K562 (cell line): ENCODE measurements around the gene CTRB2. TPM values are rescaled to one million over a fixed set of nuclear protein-coding genes. Genes with fewer than 3 reads are reported as not detected.
A peak's percentile ranks its signal among the peaks of the same experiment; 100 is the strongest.

Experiments
- ATAC-seq: fragments of 200-7000 bp; cut with Tn5 transposase; 3 replicates; pipeline ENCODE4 v1.9.1; 2020; ENCODE audit warnings: moderate library complexity
- Bru-seq: library from RNA; stranded (reverse); fragments of 400-500 nt; gene quantifications from one replicate; lab custom pipeline; 2021; lab: Mats Ljungman, UMichigan
- BruChase-seq, 2 experiments: library from RNA; stranded (reverse); fragments of 400-500 nt; gene quantifications; one replicate each; lab custom pipeline; 2021; lab: Mats Ljungman, UMichigan
- BruUV-seq: library from RNA; stranded (reverse); fragments of 400-500 nt; replicated peaks from 2 replicates; lab custom pipeline; 2021; lab: Mats Ljungman, UMichigan
- CTCF ChIA-PET: fragments of 300-600 bp; formaldehyde crosslinking; extraction: SDS; loops from one replicate; lab custom pipeline; 2021; ENCODE audit warnings: low intra/inter-chr PET ratio; lab: Yijun Ruan, JAX
- POLR2A ChIA-PET: fragments of 300-600, 350-650 bp; sonication (Branson Sonifier 250); formaldehyde crosslinking; extraction: SDS; loops from one replicate; lab custom pipeline; 2021; ENCODE audit warnings: antibody characterized with exemption, inconsistent platforms; lab: Yijun Ruan, JAX
- DNase-seq, 4 experiments: peaks; one replicate each; pipeline versions ENCODE4 v3.0.0 to v3.0.0-alpha.2; 2011 to 2018; ENCODE audit warnings: low spot score in 3 of 4, mixed read lengths in 3 of 4; ENCODE audit errors: extremely low read depth in 1 of 4
- FAIRE-seq: peaks from 2 replicates; lab custom pipeline; 2011; peaks lifted over from hg19 to GRCh38; lab: Jason Lieb, UNC
- H2AFZ ChIP-seq: 2 replicates; pipeline ENCODE4 v1.6.0; 2011; ENCODE audit warnings: low read depth, low read length, control low read depth, inconsistent platforms
- H3K27ac ChIP-seq: fragments of 200-600 bp; 3 replicates; pipeline ENCODE4 v1.8.0; 2011; ENCODE audit warnings: low read depth, mild to moderate bottlenecking, control low read depth, inconsistent platforms, low read length, moderate library complexity, mixed read lengths; ENCODE audit errors: extremely low read depth
- H3K27me3 ChIP-seq, 2 experiments: fragments of 300-600 bp in 1 of 2; 2 replicates in 1 of 2; 3 replicates in 1 of 2; pipeline versions ENCODE4 v1.6.0 to v1.8.0; 2011; ENCODE audit warnings: inconsistent platforms in 2 of 2, low read length in 2 of 2, mild to moderate bottlenecking in 1 of 2, mixed read lengths in 1 of 2, moderate library complexity in 1 of 2; ENCODE audit not compliant: control insufficient read depth in 2 of 2, insufficient read depth in 2 of 2
- H3K36me3 ChIP-seq: fragments of 300-600 bp; 3 replicates; pipeline ENCODE4 v1.8.0; 2011; ENCODE audit warnings: mild to moderate bottlenecking, low read length, inconsistent platforms; ENCODE audit not compliant: control insufficient read depth, insufficient read depth
- H3K4me1 ChIP-seq, 2 experiments: fragments of 200-600 bp in 1 of 2; replicated peaks in 1 of 2; 2 replicates in 1 of 2; 3 replicates in 1 of 2; pipeline versions ENCODE4 v1.5.1 to v1.8.0; 2011; ENCODE audit warnings: inconsistent platforms in 2 of 2, low read length in 2 of 2, mild to moderate bottlenecking in 1 of 2, mixed read lengths in 1 of 2, moderate library complexity in 1 of 2; ENCODE audit not compliant: control insufficient read depth in 2 of 2, insufficient read depth in 2 of 2
- H3K4me2 ChIP-seq: 2 replicates; pipeline ENCODE4 v1.6.1; 2011; ENCODE audit warnings: low read length, control low read depth, inconsistent platforms, mixed read lengths; ENCODE audit not compliant: insufficient read depth
- H3K4me3 ChIP-seq: fragments of 200-600 bp; sonication (generic), shearing (Covaris generic); 2 replicates; pipeline ENCODE4 v1.5.1; 2016; ENCODE audit warnings: control low read depth, inconsistent platforms
- H3K79me2 ChIP-seq: fragments of 200-600 bp; 3 replicates; pipeline ENCODE4 v1.8.0; 2011; ENCODE audit warnings: low read length, inconsistent platforms; ENCODE audit not compliant: control insufficient read depth, insufficient read depth
- H3K9ac ChIP-seq, 2 experiments: 2 replicates each; pipeline versions ENCODE4 v1.6.0 to v1.6.1; 2011; ENCODE audit warnings: low read depth in 2 of 2, low read length in 2 of 2, control low read depth in 1 of 2, inconsistent platforms in 1 of 2, mild to moderate bottlenecking in 1 of 2, mixed read lengths in 1 of 2; ENCODE audit not compliant: insufficient read depth in 1 of 2
- H3K9me1 ChIP-seq: one replicate; pipeline ENCODE4 v1.6.0; 2011; ENCODE audit warnings: inconsistent platforms, mild to moderate bottlenecking, low read length, moderate library complexity; ENCODE audit not compliant: control insufficient read depth, insufficient read depth
- H3K9me3 ChIP-seq: replicated peaks from 2 replicates; pipeline ENCODE4 v1.5.1; 2011; ENCODE audit warnings: low read depth, low read length, inconsistent platforms; ENCODE audit not compliant: control insufficient read depth, insufficient read depth
- H4K20me1 ChIP-seq: replicated peaks from 2 replicates; pipeline ENCODE4 v1.6.1; 2011; ENCODE audit warnings: low read length, inconsistent platforms, mixed read lengths; ENCODE audit not compliant: control insufficient read depth, insufficient read depth
- BRD4 ChIP-seq: fragments of 200-600 bp; sonication (generic); IDR thresholded peaks from 2 replicates; pipeline ENCODE4 v1.6.1; 2017; ENCODE audit warnings: inconsistent platforms
- PHF8 ChIP-seq: fragments of 200-600 bp; sonication (generic); IDR thresholded peaks from 2 replicates; pipeline ENCODE4 v1.6.1; 2012; ENCODE audit warnings: mixed run types, mild to moderate bottlenecking, inconsistent platforms, low read length, moderate library complexity, borderline replicate concordance
- SMARCC2 ChIP-seq: fragments of 450-650 bp; IDR thresholded peaks from 2 replicates; pipeline ENCODE4 v1.6.1; 2017; ENCODE audit warnings: antibody characterized with exemption, moderate library complexity, mild to moderate bottlenecking, low read depth
- ZNF699 ChIP-seq: fragments of 250-450 bp; sonication (Bioruptor Pico); IDR thresholded peaks from 2 replicates; pipeline ENCODE4 v1.8.0; 2021; ENCODE audit warnings: mild to moderate bottlenecking, moderate library complexity; ENCODE audit not compliant: insufficient replicate concordance
- WGBS: fragments of 100-300 bp; shearing (Covaris generic); methylation state at CpG from one replicate; pipeline ENCODE4 v1.1.6; 2016; ENCODE audit warnings: low coverage, mixed read lengths; ENCODE audit not compliant: insufficient coverage; ENCODE audit errors: missing lambda C conversion rate; 5-methylcytosine and 5-hydroxymethylcytosine counted together
- in situ Hi-C: fragments of 300-500 bp; cut with MboI; formaldehyde crosslinking; loops from 4 replicates; pipeline ENCODE4 v1.15.0; 2018; ENCODE audit warnings: inconsistent platforms, mixed read lengths
- intact Hi-C: fragments of 100-400 bp; cut with micrococcal nuclease; formaldehyde crosslinking; loops from 2 replicates; pipeline ENCODE4 v1.14.2; 2022
- long read RNA-seq, 3 experiments: library from polyadenylated mRNA in 2 of 3; library from RNA in 1 of 3; unstranded in 2 of 3; stranded (forward) in 1 of 3; transcript quantifications; one replicate each; pipeline ENCODE4 v2.0.0, GENCODE V29; 2019 to 2022
- polyA minus RNA-seq, 3 experiments: library from RNA; depleted of rRNA, polyadenylated mRNA; stranded (reverse); fragments of >200 nt; gene quantifications; 2 replicates each; pipeline ENCODE4 v1.2.3, GENCODE V29; 2011
- polyA plus RNA-seq, 8 experiments: library from polyadenylated mRNA; depleted of rRNA in 4 of 8; stranded (reverse) in 5 of 8; unstranded in 3 of 8; fragments of >200 nt; fragmentation: Nextera tagmentation in 2 of 8; fragmentation: Illumina TruSeq in 1 of 8; extraction: Ambion mirVana in 2 of 8; extraction: Trizol in 1 of 8; gene quantifications; 2 replicates each; pipeline versions ENCODE4 v1.2.1 to v1.2.3, GENCODE V29; 2011 to 2014; ENCODE audit warnings: inconsistent platforms in 1 of 8, missing spikeins in 1 of 8
- total RNA-seq, 7 experiments: library from RNA; depleted of rRNA in 6 of 7; stranded (reverse); fragments of >200 nt in 6 of 7; fragmentation: Illumina TruSeq in 2 of 7; extraction: Trizol in 2 of 7; gene quantifications; 2 replicates each; pipeline versions ENCODE4 v1.2.1 to v1.2.3, GENCODE V29; 2011 to 2021; ENCODE audit warnings: low replicate concordance in 1 of 7
- TF ChIP-seq, protein P1 (sequence below): fragments of 200-400 bp; formaldehyde crosslinking; IDR thresholded peaks from 2 replicates; pipeline ENCODE4 v1.6.1; 2017; ENCODE audit warnings: mild to moderate bottlenecking, low read depth, low read length, moderate library complexity
- TF ChIP-seq, protein P2 (sequence below): fragments of 250-450 bp; sonication (Bioruptor Pico); IDR thresholded peaks from 2 replicates; pipeline ENCODE4 v1.5.0; 2021; ENCODE audit warnings: mild to moderate bottlenecking, borderline replicate concordance
- TF ChIP-seq, protein P3 (sequence below): fragments of 250-450 bp; sonication (Bioruptor Pico); IDR thresholded peaks from 2 replicates; pipeline ENCODE4 v1.9.0; 2021; ENCODE audit warnings: mild to moderate bottlenecking

CTRB2 gene
- total RNA-seq (2011; cell fraction: chromatin; rRNA removed; ENCODE audit: low replicate concordance), result not detected in 2 replicates
- total RNA-seq (2011; cell fraction: nucleolus; rRNA removed), result not detected in 2 replicates
- total RNA-seq (2011; cell fraction: nucleoplasm; rRNA removed), result not detected in 2 replicates
- not detected in 2 replicates for total RNA-seq (2014; rRNA removed)
- total RNA-seq (2014; rRNA removed; fragmentation: Illumina TruSeq; extraction: Trizol), result not detected in 2 replicates
- not detected in 2 replicates for total RNA-seq (2015; rRNA removed; fragmentation: Illumina TruSeq; extraction: Trizol)
- total RNA-seq (2021), result 5.1 and 7.3 TPM in 2 replicates
- not detected in 2 replicates for polyA plus RNA-seq (2011; rRNA removed)
- polyA plus RNA-seq (2011; cell fraction: cytosol; rRNA removed), result not detected in 2 replicates
- not detected in 2 replicates for polyA plus RNA-seq (2011; cell fraction: nucleus; rRNA removed)
- not detected in 2 replicates for polyA plus RNA-seq (2012)
- not detected in 2 replicates for polyA plus RNA-seq (2014; fragmentation: Illumina TruSeq; extraction: Trizol)
- polyA plus RNA-seq (2014; fragmentation: Nextera tagmentation; extraction: Ambion mirVana), result not detected
- not detected in 2 replicates for polyA plus RNA-seq (2014; rRNA removed)
- polyA minus RNA-seq (2011; rRNA and poly(A)+ RNA removed), result not detected in 2 replicates
- polyA minus RNA-seq (2011; cell fraction: cytosol; rRNA and poly(A)+ RNA removed), result not detected in 2 replicates
- not detected in 2 replicates for polyA minus RNA-seq (2011; cell fraction: nucleus; rRNA and poly(A)+ RNA removed)
- Bru-seq, nascent RNA, result not detected
- not detected for BruChase-seq, experiment 1, labeled RNA remaining after a 2-hour chase
- not detected for BruChase-seq, experiment 2, labeled RNA remaining after a 6-hour chase
- long read RNA-seq, experiment 1, result 0 reads
- long read RNA-seq, experiment 2, result 0 reads
- long read RNA-seq, experiment 3, result 0 reads

DNA sequence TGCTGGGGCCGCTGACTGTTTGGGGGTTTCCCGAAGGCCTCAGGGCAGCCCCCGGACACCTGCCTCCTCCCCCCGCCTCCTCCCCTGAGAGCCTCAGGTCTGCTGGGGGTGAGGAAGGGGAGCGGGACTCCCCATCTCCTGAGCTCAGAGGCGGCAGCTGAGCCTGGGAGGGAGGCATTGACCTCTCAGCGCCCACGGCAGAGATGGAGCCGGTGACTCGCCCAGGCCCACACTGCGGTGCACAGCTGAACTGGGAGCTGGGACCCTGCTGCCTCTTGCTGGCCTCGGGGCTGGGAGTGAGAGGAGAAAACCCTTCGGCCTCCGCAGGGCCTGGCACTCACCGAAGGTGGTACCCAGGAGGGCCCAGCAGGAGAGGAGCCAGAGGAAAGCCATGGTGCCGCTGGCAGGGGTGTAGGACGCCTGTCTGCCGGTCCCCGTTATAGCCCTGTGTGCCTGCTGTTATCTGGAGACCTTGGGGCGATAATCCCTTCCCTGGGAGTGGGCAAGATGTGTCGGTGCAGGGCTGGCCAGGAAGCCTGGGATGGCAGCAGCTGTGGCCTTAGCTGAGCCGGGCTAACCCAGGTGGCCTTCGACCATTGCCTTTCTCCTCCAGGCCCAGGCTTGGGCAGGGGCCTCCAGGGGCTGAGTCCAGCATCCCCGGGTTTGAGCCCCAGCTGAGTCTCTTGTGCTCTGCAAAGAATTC lies at the start of gene CTRB2:
Gene CTRB2, minus strand, starts transcription at position 413 of the 703 bp plus-strand sequence. Its CDS starts 20 bp downstream, at position 393.
- in situ Hi-C loops, result loop anchor here (25.0 kb wide), 1 partner anchor 1980 kb away; the partner anchor contains the start of genes MON1B and SYCE1L
- POLR2A ChIA-PET, result interaction anchor here (0.7 kb wide), 1 partner anchor 10 kb away, joined by 3 read pairs; no protein-coding TSS in a partner anchor

More for the DNA sequence above, at the start of gene CTRB2:
- Histone ChIP-seq H3K4me2 (no peak within 1 kb of the TSS), H2AFZ (no peak within 1 kb of the TSS), H3K4me3 (no peak within 1 kb of the TSS)
- WGBS, result 18% methylated on average over 8 of the region's 24 CpGs
- CTCF ChIA-PET, result no interaction called here
- TF ChIP-seq, protein P1, sequence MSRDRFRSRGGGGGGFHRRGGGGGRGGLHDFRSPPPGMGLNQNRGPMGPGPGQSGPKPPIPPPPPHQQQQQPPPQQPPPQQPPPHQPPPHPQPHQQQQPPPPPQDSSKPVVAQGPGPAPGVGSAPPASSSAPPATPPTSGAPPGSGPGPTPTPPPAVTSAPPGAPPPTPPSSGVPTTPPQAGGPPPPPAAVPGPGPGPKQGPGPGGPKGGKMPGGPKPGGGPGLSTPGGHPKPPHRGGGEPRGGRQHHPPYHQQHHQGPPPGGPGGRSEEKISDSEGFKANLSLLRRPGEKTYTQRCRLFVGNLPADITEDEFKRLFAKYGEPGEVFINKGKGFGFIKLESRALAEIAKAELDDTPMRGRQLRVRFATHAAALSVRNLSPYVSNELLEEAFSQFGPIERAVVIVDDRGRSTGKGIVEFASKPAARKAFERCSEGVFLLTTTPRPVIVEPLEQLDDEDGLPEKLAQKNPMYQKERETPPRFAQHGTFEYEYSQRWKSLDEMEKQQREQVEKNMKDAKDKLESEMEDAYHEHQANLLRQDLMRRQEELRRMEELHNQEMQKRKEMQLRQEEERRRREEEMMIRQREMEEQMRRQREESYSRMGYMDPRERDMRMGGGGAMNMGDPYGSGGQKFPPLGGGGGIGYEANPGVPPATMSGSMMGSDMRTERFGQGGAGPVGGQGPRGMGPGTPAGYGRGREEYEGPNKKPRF, result no peak
- TF ChIP-seq PHF8, result no peak
- TF ChIP-seq BRD4, result no peak
- TF ChIP-seq, protein P2, sequence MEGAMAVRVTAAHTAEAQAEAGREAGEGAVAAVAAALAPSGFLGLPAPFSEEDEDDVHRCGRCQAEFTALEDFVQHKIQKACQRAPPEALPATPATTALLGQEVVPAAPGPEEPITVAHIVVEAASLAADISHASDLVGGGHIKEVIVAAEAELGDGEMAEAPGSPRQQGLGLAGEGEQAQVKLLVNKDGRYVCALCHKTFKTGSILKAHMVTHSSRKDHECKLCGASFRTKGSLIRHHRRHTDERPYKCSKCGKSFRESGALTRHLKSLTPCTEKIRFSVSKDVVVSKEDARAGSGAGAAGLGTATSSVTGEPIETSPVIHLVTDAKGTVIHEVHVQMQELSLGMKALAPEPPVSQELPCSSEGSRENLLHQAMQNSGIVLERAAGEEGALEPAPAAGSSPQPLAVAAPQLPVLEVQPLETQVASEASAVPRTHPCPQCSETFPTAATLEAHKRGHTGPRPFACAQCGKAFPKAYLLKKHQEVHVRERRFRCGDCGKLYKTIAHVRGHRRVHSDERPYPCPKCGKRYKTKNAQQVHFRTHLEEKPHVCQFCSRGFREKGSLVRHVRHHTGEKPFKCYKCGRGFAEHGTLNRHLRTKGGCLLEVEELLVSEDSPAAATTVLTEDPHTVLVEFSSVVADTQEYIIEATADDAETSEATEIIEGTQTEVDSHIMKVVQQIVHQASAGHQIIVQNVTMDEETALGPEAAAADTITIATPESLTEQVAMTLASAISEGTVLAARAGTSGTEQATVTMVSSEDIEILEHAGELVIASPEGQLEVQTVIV (CRISPR knock-in tag), result no peak
- TF ChIP-seq ZNF699 (CRISPR knock-in tag), result no peak
- TF ChIP-seq SMARCC2, result no peak
- TF ChIP-seq, protein P3, sequence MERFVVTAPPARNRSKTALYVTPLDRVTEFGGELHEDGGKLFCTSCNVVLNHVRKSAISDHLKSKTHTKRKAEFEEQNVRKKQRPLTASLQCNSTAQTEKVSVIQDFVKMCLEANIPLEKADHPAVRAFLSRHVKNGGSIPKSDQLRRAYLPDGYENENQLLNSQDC (CRISPR knock-in tag), result no peak
- TF ChIP-seq, all 486 proteins: peak for 0
- H3K9ac ChIP-seq, result 0 out of 4 replicates have a peak within 1 kb of the TSS, but pooled peaks of 1 of the 2 experiments have one; percentile 4
- no peaks in the 10 kb centered on the region for H4K20me1 ChIP-seq
- no peak within 1 kb of the TSS for H3K27ac ChIP-seq
- no TSS peak for BruUV-seq
- ATAC-seq (no peak), FAIRE-seq (no peak), DNase-seq (no peak)
- H3K36me3 ChIP-seq, result no peaks in the 10 kb centered on the region
- peaks cover 34 to 76% of the 10 kb centered on the region in 2 experiments for H3K27me3 ChIP-seq
- intact Hi-C loops, result loop anchor here (2.0 kb wide), 1 partner anchor 18 kb away; no protein-coding TSS in a partner anchor
- no peaks in the 10 kb centered on the region for H3K79me2 ChIP-seq
- H3K9me3 ChIP-seq, result no peaks in the 10 kb centered on the region
- no peaks in the 10 kb centered on the region for H3K9me1 ChIP-seq
- H3K4me1 ChIP-seq, result peaks cover 0 to 15% of the 10 kb centered on the region in 2 experiments; a peak in 2 of 5 replicates
